IMR-90 (cell line): ENCODE results near the gene IFIT3. TPM values are rescaled to one million over a fixed set of nuclear protein-coding genes. Genes with fewer than 3 reads are reported as not detected.

Source experiments
- ATAC-seq: fragments of 200-7000 bp; cut with Tn5 transposase; 2 replicates; pipeline ENCODE4 v1.9.1; 2020; ENCODE audit warnings: low read depth, mild to moderate bottlenecking, moderate library complexity
- BruUV-seq: library from RNA; stranded (reverse); fragments of 400-500 nt; replicated peaks from 2 replicates; lab custom pipeline; 2021; lab: Mats Ljungman, UMichigan
- CTCF ChIA-PET: fragments of 300-600 bp; formaldehyde crosslinking; extraction: SDS; loops from one replicate; lab custom pipeline; 2021; ENCODE audit warnings: antibody characterized with exemption; lab: Yijun Ruan, JAX
- POLR2A ChIA-PET: fragments of 300-600 bp; sonication (Branson Sonifier 250); formaldehyde crosslinking; loops from one replicate; lab custom pipeline; 2022; ENCODE audit warnings: antibody characterized with exemption; ENCODE audit not compliant: unreplicated experiment; lab: Charles Lee
- DNase-seq: peaks from one replicate; pipeline ENCODE4 v3.0.0; 2013
- H2AFZ ChIP-seq: replicated peaks from 2 replicates; pipeline ENCODE3; 2013; ENCODE audit warnings: low read length, mild to moderate bottlenecking; ENCODE audit not compliant: poor library complexity
- H2AK5ac ChIP-seq: 2 replicates; pipeline ENCODE4 v1.6.1; 2013; ENCODE audit warnings: low read depth, low read length, inconsistent platforms
- H2AK9ac ChIP-seq: replicated peaks from 2 replicates; pipeline ENCODE3; 2013; ENCODE audit warnings: mild to moderate bottlenecking, low read depth, low read length, moderate library complexity; ENCODE audit not compliant: poor library complexity
- H2BK120ac ChIP-seq: 2 replicates; pipeline ENCODE4 v1.6.1; 2013; ENCODE audit warnings: low read depth, low read length, inconsistent platforms
- H2BK15ac ChIP-seq: 3 replicates; pipeline ENCODE4 v1.6.1; 2013; ENCODE audit warnings: low read depth, low read length, inconsistent platforms
- H2BK20ac ChIP-seq: 2 replicates; pipeline ENCODE4 v1.6.1; 2013; ENCODE audit warnings: low read depth, mild to moderate bottlenecking, inconsistent platforms, low read length, moderate library complexity
- H2BK5ac ChIP-seq: 2 replicates; pipeline ENCODE4 v1.6.1; 2013; ENCODE audit warnings: mild to moderate bottlenecking, low read depth, low read length, inconsistent platforms; ENCODE audit not compliant: poor library complexity, severe bottlenecking
- H3K14ac ChIP-seq: replicated peaks from 2 replicates; pipeline ENCODE4 v1.6.1; 2013; ENCODE audit warnings: low read depth, low read length, inconsistent platforms
- H3K18ac ChIP-seq: 2 replicates; pipeline ENCODE4 v1.6.1; 2013; ENCODE audit warnings: low read depth, low read length, control low read depth
- H3K23ac ChIP-seq: 2 replicates; pipeline ENCODE4 v1.6.1; 2013; ENCODE audit warnings: low read depth, low read length, inconsistent platforms
- H3K27ac ChIP-seq: 2 replicates; pipeline ENCODE4 v1.5.1; 2013; ENCODE audit warnings: mild to moderate bottlenecking, control low read depth, low read length; ENCODE audit not compliant: insufficient read depth
- H3K27me3 ChIP-seq: 2 replicates; pipeline ENCODE4 v1.6.1; 2013; ENCODE audit warnings: low read length; ENCODE audit not compliant: control insufficient read depth, insufficient read depth
- H3K36me3 ChIP-seq: 2 replicates; pipeline ENCODE4 v1.6.1; 2013; ENCODE audit warnings: low read length, mixed read lengths; ENCODE audit not compliant: control insufficient read depth, insufficient read depth
- H3K4ac ChIP-seq: 2 replicates; pipeline ENCODE4 v1.6.1; 2013; ENCODE audit warnings: low read depth, low read length, inconsistent platforms
- H3K4me1 ChIP-seq: 2 replicates; pipeline ENCODE4 v1.6.1; 2013; ENCODE audit warnings: low read length, mixed read lengths; ENCODE audit not compliant: control insufficient read depth, insufficient read depth
- H3K4me2 ChIP-seq: 2 replicates; pipeline ENCODE4 v1.6.1; 2013; ENCODE audit warnings: low read depth, mild to moderate bottlenecking, control low read depth, low read length, moderate library complexity
- H3K4me3 ChIP-seq: 2 replicates; pipeline ENCODE4 v1.5.1; 2013; ENCODE audit warnings: low read depth, mild to moderate bottlenecking, control low read depth, low read length, moderate library complexity; ENCODE audit not compliant: insufficient read depth
- H3K56ac ChIP-seq: 2 replicates; pipeline ENCODE4 v1.6.1; 2013; ENCODE audit warnings: low read length, inconsistent platforms; ENCODE audit not compliant: insufficient read depth; ENCODE audit errors: extremely low read depth
- H3K79me1 ChIP-seq, 2 experiments: 2 replicates each; pipeline ENCODE4 v1.6.1; 2013; ENCODE audit warnings: low read length in 2 of 2, inconsistent platforms in 1 of 2, low read depth in 1 of 2
- H3K9ac ChIP-seq: 2 replicates; pipeline ENCODE4 v1.6.1; 2013; ENCODE audit warnings: low read depth, low read length, control low read depth
- H3K9me1 ChIP-seq: 2 replicates; pipeline ENCODE4 v1.6.1; 2013; ENCODE audit warnings: low read length, inconsistent platforms; ENCODE audit not compliant: insufficient read depth
- H3K9me3 ChIP-seq: 2 replicates; pipeline ENCODE4 v1.6.1; 2013; ENCODE audit warnings: low read length; ENCODE audit not compliant: control insufficient read depth, insufficient read depth
- H4K20me1 ChIP-seq: 2 replicates; pipeline ENCODE4 v1.6.1; 2013; ENCODE audit warnings: low read length, inconsistent platforms; ENCODE audit not compliant: insufficient read depth
- H4K5ac ChIP-seq: 2 replicates; pipeline ENCODE4 v1.6.1; 2013; ENCODE audit warnings: mild to moderate bottlenecking, low read depth, low read length, control low read depth
- H4K8ac ChIP-seq, 2 experiments: 2 replicates each; pipeline ENCODE4 v1.6.1; 2013; ENCODE audit warnings: low read depth in 2 of 2, low read length in 2 of 2, control low read depth in 1 of 2, inconsistent platforms in 1 of 2
- H4K91ac ChIP-seq: 2 replicates; pipeline ENCODE4 v1.6.1; 2013; ENCODE audit warnings: low read depth, low read length, inconsistent platforms; ENCODE audit not compliant: insufficient read depth
- CEBPB ChIP-seq: IDR thresholded peaks from 2 replicates; pipeline ENCODE4 v1.6.1; 2012; ENCODE audit warnings: low read depth, low read length, improper control_type of control experiment
- ELK1 ChIP-seq: fragments of 150-350 bp; IDR thresholded peaks from 2 replicates; pipeline ENCODE4 v1.6.1; 2016; ENCODE audit warnings: low read depth, mild to moderate bottlenecking, low read length, moderate library complexity, borderline replicate concordance
- RAD21 ChIP-seq: IDR thresholded peaks from 2 replicates; pipeline ENCODE4 v1.6.1; 2012; ENCODE audit warnings: low read length, improper control_type of control experiment
- RFX5 ChIP-seq: IDR thresholded peaks from 2 replicates; pipeline ENCODE4 v1.8.0; 2012; ENCODE audit warnings: low read depth, mild to moderate bottlenecking, low read length, moderate library complexity
- WGBS, 2 experiments: methylation state at CpG; one replicate each; pipeline versions ENCODE4 v1.1.5 to v1.1.7; 2013; ENCODE audit warnings: missing lambda C conversion rate in 2 of 2; ENCODE audit not compliant: insufficient read length in 1 of 2; ENCODE audit errors: extremely low coverage in 2 of 2; 5-methylcytosine and 5-hydroxymethylcytosine counted together
- dilution Hi-C: fragments of 300-500 bp; cut with HindIII; formaldehyde crosslinking; loops from one replicate; pipeline ENCODE4 v1.14.3; 2018; ENCODE audit warnings: low sequenced_read_pairs; ENCODE audit not compliant: unreplicated experiment
- in situ Hi-C: fragments of 300-500 bp; cut with MboI; formaldehyde crosslinking; loops from 3 replicates; pipeline ENCODE4 v1.14.3; 2019; ENCODE audit warnings: low sequenced_read_pairs, inconsistent platforms, mixed read lengths
- intact Hi-C: fragments of 100-400 bp; cut with micrococcal nuclease; formaldehyde crosslinking; loops from 2 replicates; pipeline ENCODE4 v1.10.0; 2022
- polyA plus RNA-seq, 3 experiments: library from polyadenylated mRNA; depleted of rRNA; stranded (reverse); fragments of >200 nt; gene quantifications; 2 replicates each; pipeline ENCODE4 v1.2.3, GENCODE V29; 2012; ENCODE audit warnings: low replicate concordance in 1 of 3
- total RNA-seq: library from RNA; depleted of rRNA; stranded (reverse); fragments of >200 nt; gene quantifications from 2 replicates; pipeline ENCODE4 v1.2.3, GENCODE V29; 2012

The IFIT3 gene
- total and polyA plus RNA-seq, 2 of the 4 experiments (the other 2 are of a cell fraction), result 3.5 to 7.3 TPM

- 100% methylated on average over 1 of the region's 4 CpGs; no CpG with 5 or more reads in 1 of the 2 experiments for WGBS, 2 experiments
Observed at GRCh38 chr10:89346405-89347254, 18.8 kb downstream of the IFIT3 start.

More at GRCh38 chr10:89346405-89347254, 18.8 kb downstream of the IFIT3 start:
- dilution Hi-C loops (no loop called here), in situ Hi-C loops (no loop called here), intact Hi-C loops (no loop called here)
- no peak overlapping the region for H2AFZ ChIP-seq
- no peak overlapping the region for H3K18ac ChIP-seq
- H3K27ac ChIP-seq, result no peak overlapping the region
- no peaks in the 10 kb centered on the region for H3K9me3 ChIP-seq
- peak overlapping the region; percentile 4; the same call in 1 of the 2 replicates for H4K5ac ChIP-seq
- H4K91ac ChIP-seq, result no peak overlapping the region
- no peak overlapping the region; the same call in 1 of the 2 replicates for H2BK20ac ChIP-seq
- TF ChIP-seq RFX5 (no peak), RAD21 (no peak), CEBPB (peak; percentile 85), ELK1 (no peak)
- H3K4me1 ChIP-seq, result peaks cover 13% of the 10 kb centered on the region
- POLR2A ChIA-PET, result no interaction called here
- no peak overlapping the region for H3K9ac ChIP-seq
- no peak overlapping the region for H2BK5ac ChIP-seq
- H3K79me1 ChIP-seq, result no peaks in the 10 kb centered on the region
- H3K27me3 ChIP-seq, result no peaks in the 10 kb centered on the region
- H2BK120ac ChIP-seq, result no peak overlapping the region
- no peaks in the 10 kb centered on the region for H3K36me3 ChIP-seq
- H2AK9ac ChIP-seq, result no peak overlapping the region
- no peaks in the 10 kb centered on the region; the same call in 1 of the 2 replicates for H3K9me1 ChIP-seq
- H3K4me2 ChIP-seq, result no peak overlapping the region
- H3K14ac ChIP-seq, result 0 out of 2 replicates have a peak overlapping the region, but pooled peaks have one; percentile 5
- peak overlapping the region; percentile 47; the same call in 1 of the 2 replicates for H2AK5ac ChIP-seq
- no peak overlapping the region for H3K4ac ChIP-seq
- CTCF ChIA-PET, result no interaction called here
- H3K56ac ChIP-seq, result no peak overlapping the region
- no TSS peak for BruUV-seq
- no peak overlapping the region for H3K4me3 ChIP-seq
- H2BK15ac ChIP-seq, result no peak overlapping the region
- no peak overlapping the region for H3K23ac ChIP-seq
- no peak overlapping the region for H4K8ac ChIP-seq
- no peaks in the 10 kb centered on the region for H4K20me1 ChIP-seq
- ATAC-seq (no peak), DNase-seq (peak; percentile 55)
